Endothelial cell of umbilical vein (primary cell): Measurements from ENCODE around the gene CD8A.

Experiments used
- EZH2 ChIP-seq: IDR thresholded peaks from 2 replicates; pipeline ENCODE4 v1.6.1; 2012; ENCODE audit warnings: borderline replicate concordance, low read depth, mild to moderate bottlenecking, moderate library complexity, low read length, inconsistent platforms; ENCODE audit not compliant: severe bottlenecking
- FOS ChIP-seq: IDR thresholded peaks from 2 replicates; pipeline ENCODE4 v1.6.1; 2011; ENCODE audit warnings: mild to moderate bottlenecking, low read length, moderate library complexity, borderline replicate concordance; ENCODE audit not compliant: insufficient read depth
- MYC ChIP-seq: IDR thresholded peaks from one replicate; pipeline ENCODE4 v1.6.1; 2011; ENCODE audit warnings: mild to moderate bottlenecking, low read depth, low read length
- POLR2A ChIP-seq: IDR thresholded peaks from 2 replicates; pipeline ENCODE4 v1.6.1; 2012; ENCODE audit warnings: low read depth, mild to moderate bottlenecking, control low read depth, low read length
- POLR2AphosphoS5 ChIP-seq: IDR thresholded peaks from 2 replicates; pipeline ENCODE4 v1.6.1; 2012; ENCODE audit warnings: low read depth, mild to moderate bottlenecking, control low read depth, low read length, moderate library complexity; ENCODE audit not compliant: insufficient read depth
- TF ChIP-seq, protein P1 (sequence below), 2 donors: IDR thresholded peaks; 1 replicate in 1 of 2; 2 replicates in 1 of 2; pipeline ENCODE4 v1.5.1; 2011; ENCODE audit warnings: low read length in 2 of 2, mild to moderate bottlenecking in 2 of 2, moderate library complexity in 2 of 2, control low read depth in 1 of 2, inconsistent platforms in 1 of 2, low read depth in 1 of 2; ENCODE audit not compliant: insufficient read depth in 1 of 2; ENCODE audit errors: extremely low read depth in 1 of 2

GRCh38 chr2:86770816-86771301 is 19.9 kb downstream of the CD8A start:
- TF ChIP-seq EZH2 (no peak), POLR2A (no peak), MYC (no peak), POLR2AphosphoS5 (no peak), FOS (no peak)
- TF ChIP-seq, protein P1, sequence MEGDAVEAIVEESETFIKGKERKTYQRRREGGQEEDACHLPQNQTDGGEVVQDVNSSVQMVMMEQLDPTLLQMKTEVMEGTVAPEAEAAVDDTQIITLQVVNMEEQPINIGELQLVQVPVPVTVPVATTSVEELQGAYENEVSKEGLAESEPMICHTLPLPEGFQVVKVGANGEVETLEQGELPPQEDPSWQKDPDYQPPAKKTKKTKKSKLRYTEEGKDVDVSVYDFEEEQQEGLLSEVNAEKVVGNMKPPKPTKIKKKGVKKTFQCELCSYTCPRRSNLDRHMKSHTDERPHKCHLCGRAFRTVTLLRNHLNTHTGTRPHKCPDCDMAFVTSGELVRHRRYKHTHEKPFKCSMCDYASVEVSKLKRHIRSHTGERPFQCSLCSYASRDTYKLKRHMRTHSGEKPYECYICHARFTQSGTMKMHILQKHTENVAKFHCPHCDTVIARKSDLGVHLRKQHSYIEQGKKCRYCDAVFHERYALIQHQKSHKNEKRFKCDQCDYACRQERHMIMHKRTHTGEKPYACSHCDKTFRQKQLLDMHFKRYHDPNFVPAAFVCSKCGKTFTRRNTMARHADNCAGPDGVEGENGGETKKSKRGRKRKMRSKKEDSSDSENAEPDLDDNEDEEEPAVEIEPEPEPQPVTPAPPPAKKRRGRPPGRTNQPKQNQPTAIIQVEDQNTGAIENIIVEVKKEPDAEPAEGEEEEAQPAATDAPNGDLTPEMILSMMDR (IDR thresholded peaks at IDR 0.05; ENCODE audit: extremely low read depth in 1 of 2, insufficient read depth in 1 of 2, low read depth in 1 of 2, low read length in 2 of 2), result no peak
